GM18520 (cell line): ENCODE results near the gene PRR33.

ENCODE experiments used
- ATAC-seq: cut with Tn5 transposase; IDR thresholded peaks from one replicate; pipeline ENCODE4 v1.9.1; 2021; ENCODE audit not compliant: unreplicated experiment

The PRR33 gene

GRCh38 chr11:1864831-1865665 is 26.6 kb downstream of the PRR33 start:
- no peak for ATAC-seq

- no peak for ATAC-seq
Observed at GRCh38 chr11:1864231-1864630, 27.5 kb downstream of the PRR33 start.

GRCh38 chr11:1863352-1864216 is 28.1 kb downstream of the PRR33 start:
- no peak for ATAC-seq

- no peak for ATAC-seq
Observed at GRCh38 chr11:1862588-1863351, 28.9 kb downstream of the PRR33 start.

GRCh38 chr11:1861435-1862411 is 30.0 kb downstream of the PRR33 start:
- ATAC-seq, result no peak

- ATAC-seq, result no peak
Observed at GRCh38 chr11:1860108-1860507, 31.6 kb downstream of the PRR33 start.

GRCh38 chr11:1859004-1859403 is 32.7 kb downstream of the PRR33 start:
- no peak for ATAC-seq

GRCh38 chr11:1858576-1858975 is 33.1 kb downstream of the PRR33 start:
- ATAC-seq, result no peak

GRCh38 chr11:1858154-1858553 is 33.5 kb downstream of the PRR33 start:
- ATAC-seq, result no peak

GRCh38 chr11:1857064-1857463 is 34.6 kb downstream of the PRR33 start:
- no peak for ATAC-seq

GRCh38 chr11:1856306-1857005 is 35.2 kb downstream of the PRR33 start:
- no peak for ATAC-seq

- ATAC-seq, result no peak
Observed at GRCh38 chr11:1855886-1856265, 35.8 kb downstream of the PRR33 start.

GRCh38 chr11:1854949-1855885 is 36.5 kb downstream of the PRR33 start:
- ATAC-seq, result peak; percentile 28

GRCh38 chr11:1854132-1854948 is 37.4 kb downstream of the PRR33 start:
- ATAC-seq, result peak; percentile 13

- no peak for ATAC-seq
Observed at GRCh38 chr11:1853376-1854131, 38.1 kb downstream of the PRR33 start.

GRCh38 chr11:1852877-1853276 is 38.8 kb downstream of the PRR33 start, which contains the start of gene LSP1:
LSP1 (plus strand) TSS chr11:1853084; CDS start chr11:1853145, 61 bp downstream.
- peak; percentile 31 for ATAC-seq
